Activated CD8-positive, alpha-beta memory T cell treated with anti-CD3 and anti-CD28 coated beads for 1 hour (primary cell): ENCODE measurements around the gene LRIG1.

Experiments used
- DNase-seq, 2 donors: peaks; one replicate each; pipeline ENCODE4 v3.0.0-alpha.2; 2020; ENCODE audit warnings: low read depth in 1 of 2; ENCODE audit errors: extremely low read depth in 1 of 2

Gene LRIG1

GRCh38 chr3:66405701-66406091 lies 95.1 kb downstream of the LRIG1 start:
- no peak for DNase-seq

GRCh38 chr3:66404903-66405700 lies 95.7 kb downstream of the LRIG1 start:
- DNase-seq = no peak

DNA sequence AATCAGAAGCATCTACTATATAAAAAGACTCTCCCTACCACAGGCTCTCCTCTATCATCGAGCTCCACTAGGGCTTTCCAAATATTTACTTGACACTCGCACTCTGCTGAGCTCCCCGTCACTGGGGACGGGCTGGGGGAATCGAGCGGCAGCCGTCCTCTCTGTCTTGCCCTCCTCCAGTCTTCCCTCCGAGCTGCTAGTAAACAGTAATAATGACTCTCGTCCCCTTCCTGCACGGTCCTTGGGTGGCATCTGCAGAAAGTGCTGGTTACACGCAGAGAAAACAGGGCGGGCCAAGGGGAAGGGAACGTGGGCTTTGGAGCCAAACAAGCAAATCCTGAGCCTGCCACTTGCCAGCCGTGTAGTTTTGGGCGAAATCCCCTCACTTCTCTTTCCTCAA lies 96.6 kb downstream of the LRIG1 start:
- DNase-seq = no peak

- DNase-seq = no peak
Measured at GRCh38 chr3:66403323-66403990, 97.4 kb downstream of the LRIG1 start.

DNA sequence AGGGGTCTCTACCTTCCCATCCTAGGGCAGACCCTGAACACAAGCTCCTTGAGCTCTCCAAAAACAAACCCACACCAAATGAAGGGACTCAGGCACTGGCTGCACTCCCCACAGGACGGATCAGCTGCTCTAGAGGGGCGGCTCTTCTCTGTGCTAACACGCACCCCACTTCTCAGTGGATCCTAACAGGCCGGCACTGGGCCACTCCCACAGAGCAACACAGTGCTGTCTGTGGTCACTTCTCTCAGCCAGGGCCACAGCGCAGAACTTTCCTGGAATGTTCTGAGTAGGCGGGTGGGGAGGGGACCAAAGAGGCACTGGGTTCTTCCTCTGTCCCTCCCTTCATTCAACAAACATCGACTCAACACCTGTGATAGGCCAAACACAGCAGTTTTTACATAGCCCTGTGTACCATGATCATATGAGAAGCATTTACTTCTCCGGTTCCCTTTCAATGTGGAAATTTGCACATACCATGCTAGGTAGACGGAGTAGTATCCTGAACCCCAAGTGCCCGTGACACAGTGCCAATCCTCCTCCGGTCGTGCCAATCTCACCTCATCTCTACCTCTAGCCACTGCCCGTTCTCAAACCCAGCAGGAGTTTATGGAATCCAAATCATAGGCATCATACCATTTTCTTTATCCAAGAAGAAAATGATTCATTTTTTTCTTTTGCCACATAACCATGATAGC lies 98.1 kb downstream of the LRIG1 start:
- no peak for DNase-seq

GRCh38 chr3:66401675-66402491 lies 98.9 kb downstream of the LRIG1 start:
- no peak for DNase-seq

DNA sequence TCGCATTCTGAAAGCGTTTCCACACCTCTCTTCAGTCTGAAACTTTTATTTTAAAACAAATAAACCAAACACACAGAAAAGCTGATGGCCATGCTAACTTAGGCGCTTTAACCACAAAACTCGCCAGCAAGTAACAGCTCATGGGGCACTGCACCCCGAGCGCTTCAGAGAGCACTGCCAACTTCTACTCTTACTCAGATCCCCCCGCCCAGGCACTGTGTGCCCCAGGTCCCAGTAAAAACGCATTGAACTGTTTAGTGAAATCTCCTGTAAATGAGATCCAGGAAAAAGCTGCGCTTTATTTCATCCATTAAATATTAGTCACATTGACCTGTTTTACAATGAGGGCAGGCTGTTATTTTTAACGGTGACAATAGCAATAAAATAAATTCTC lies 99.7 kb downstream of the LRIG1 start:
- DNase-seq = no peak

- no peak for DNase-seq
Measured at GRCh38 chr3:66400411-66401156, 100.2 kb downstream of the LRIG1 start.

GRCh38 chr3:66399529-66400232 lies 101.1 kb downstream of the LRIG1 start:
- no peak for DNase-seq

DNA sequence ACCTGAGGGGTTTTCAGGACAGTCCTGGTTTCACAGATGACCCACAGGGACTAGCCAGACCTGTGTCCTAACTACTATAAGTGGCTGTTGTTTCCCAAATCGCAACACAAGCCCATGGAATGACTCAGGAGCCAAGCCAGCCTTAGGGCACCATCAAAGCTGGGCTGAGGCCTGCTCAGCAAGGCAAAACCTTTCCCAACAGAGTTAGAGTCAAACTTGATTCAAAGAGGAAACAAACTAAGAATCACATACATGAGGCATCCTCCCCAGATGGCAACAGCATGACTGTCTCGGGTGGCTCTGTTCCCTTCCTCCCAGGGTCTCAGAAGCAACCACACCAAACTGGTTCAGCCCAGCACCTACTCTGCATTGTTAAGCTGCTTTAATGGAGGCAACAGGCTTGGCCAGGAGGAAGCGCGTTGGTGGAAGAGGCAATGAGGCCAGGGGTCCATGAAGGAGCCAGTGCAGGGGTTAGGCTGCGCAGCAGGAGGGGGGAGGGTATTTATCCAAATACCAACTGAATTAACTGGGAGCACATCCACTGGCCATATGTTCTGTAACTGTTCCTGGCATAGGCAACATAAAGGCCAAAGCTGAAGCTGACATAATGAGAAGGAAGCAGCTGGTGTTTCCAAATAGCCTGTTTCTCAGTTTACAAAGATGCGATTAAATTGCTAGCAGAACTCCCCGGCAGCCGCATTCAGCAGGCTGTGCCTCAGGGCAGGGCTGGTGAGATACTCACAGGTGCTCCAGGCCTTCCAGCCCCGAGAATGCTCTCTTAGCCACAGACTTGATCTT lies 102.4 kb downstream of the LRIG1 start:
- DNase-seq = no peak

DNA sequence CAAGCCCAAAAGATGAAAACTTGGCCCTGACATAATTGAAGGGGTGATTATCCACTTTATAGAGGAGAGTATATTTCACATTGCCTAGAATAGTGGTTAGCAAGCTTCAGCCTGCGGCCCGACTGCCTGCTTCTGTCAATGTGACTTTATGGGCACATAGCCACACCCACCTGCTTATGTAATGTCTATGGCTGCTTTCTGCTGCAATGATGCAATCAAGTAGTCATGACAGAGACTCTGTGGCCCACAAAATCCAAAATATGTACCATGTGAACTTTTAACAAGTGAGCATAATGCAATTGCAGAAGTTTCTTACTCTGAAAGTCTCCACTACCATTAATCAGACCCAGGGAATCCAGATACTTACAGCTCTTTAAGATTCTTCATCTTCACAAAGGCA lies 103.1 kb downstream of the LRIG1 start:
- DNase-seq = no peak

DNA sequence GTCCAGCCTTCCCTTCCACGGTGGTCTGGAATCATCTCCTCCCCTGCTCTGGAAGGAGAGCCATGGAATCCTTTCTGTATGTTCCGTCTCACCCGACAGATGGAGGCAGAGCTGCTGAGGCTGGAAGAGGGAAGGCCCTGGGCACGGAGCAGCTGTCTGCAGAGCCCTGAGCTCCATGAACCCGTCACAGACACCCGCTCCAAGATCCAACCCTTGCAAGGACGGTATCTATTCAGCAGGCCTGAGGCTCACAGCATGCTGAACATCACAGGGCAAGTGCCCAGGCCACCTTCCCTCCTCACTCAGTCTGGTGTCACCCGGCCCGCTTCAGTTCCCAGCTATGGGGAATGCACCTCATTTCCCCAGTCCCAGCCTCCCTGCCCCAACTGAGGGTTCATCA lies 103.9 kb downstream of the LRIG1 start:
- DNase-seq = no peak

DNA sequence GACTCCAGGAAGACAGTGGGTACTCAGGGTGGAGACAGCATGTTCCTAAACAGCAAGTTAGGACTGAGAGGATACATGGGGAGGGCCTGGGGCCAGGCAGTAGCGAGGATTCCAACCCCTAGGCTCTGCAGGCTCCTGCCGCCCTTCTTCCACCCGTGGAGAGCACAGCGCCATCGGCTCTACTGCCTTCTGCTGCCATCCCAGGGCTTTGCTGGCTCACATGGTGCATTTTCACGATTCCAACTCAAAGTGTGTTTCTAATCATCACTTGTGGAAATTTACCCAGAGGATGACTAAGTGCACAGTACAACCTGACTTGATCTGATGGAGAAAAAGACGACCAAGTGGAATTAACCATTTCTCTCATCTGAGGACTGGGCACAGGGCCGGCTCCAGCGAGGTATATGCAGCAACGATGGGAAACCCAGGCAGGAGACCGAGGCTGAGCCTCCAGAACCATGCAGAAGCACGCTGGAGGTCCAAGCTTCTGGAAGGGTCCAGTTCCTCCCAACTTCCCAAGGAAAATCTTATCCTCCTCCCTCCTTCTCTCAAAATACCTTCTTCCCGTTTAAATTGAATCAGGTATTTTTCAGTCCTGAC lies 104.6 kb downstream of the LRIG1 start:
- DNase-seq = no peak

DNA sequence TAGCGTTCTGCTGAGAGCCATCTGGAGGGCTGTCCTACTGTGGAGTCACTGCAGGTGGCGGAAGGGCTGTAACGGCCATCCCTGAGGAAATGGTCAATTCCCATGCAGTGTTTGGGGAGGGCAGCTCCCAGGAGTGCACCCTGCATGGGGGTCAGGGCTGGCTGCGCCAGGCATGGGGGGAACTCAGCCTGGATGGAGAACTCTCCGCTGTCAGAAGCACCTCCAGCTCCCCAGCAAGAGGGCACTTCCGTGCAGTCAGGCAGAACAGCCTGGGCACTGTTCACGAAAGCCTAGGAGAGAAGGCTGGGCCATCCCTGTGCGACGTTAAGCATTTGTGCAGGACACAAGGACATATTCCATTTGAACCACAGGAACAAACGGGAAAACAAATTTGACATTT lies 105.2 kb downstream of the LRIG1 start:
- no peak for DNase-seq

DNA sequence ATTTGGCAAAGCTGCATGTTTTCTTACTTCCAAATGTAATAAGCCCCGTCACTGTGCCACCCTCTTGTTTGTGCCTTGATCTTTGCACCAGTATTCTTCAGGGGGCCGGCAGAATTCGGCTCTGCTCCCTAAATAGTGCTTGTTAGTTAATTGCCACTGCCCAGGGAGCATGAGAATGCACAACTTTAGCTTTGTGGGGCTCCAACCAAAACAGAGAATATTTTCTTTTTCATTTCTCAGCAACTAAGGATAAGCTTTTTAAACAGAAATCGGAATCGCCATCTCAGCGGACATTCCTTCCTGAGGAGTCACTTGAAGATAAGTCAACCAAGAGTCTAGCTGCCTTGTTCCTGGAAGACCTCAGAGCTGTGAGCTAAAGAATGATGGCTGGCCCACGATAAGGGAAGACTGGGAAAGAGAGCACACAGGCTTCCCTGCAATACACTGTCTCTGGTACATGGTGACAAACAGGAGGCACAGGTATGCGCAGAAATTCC lies 106.0 kb downstream of the LRIG1 start:
- no peak for DNase-seq

- DNase-seq = peak in 1 of 2 donors; percentile 29
Measured at GRCh38 chr3:66394019-66394752, 106.6 kb downstream of the LRIG1 start.

DNA sequence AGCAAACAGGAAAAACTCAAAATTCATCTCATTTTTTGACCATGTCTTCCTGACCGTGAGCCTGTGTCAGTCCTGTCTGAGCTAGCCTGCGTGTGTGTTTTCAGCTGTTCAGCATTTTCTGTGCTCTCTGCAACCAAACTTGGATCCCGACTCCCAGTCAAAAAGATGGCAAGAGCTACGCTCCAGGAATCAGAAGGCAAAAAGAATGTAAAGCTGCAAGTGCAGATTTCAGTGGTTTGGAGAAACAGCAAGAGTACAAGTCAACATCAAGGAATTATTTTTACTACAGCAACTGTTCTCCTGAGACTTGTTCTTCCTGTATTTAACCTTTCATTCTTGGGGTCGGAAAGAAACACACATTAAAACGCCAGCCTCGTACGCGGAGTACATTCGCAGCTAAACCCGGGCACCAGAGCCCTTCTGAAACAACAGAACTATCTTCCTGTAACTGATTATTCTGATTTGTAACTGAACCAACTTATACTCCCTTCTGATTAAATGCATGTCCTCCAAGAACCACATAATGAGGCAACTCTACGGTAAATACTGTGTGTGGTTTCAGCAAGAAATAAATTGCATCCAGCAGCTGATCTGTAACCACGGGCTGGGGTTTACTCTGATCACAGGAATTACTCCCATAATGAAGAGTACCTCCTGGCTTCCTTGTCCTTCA lies 107.4 kb downstream of the LRIG1 start:
- no peak for DNase-seq
